B cell (primary cell): ENCODE results near the gene CR2. TPM values are rescaled to one million over a fixed set of nuclear protein-coding genes. Genes with fewer than 3 reads are reported as not detected.

Experiments
- ATAC-seq: fragments of 200-7000 bp; cut with Tn5 transposase; one replicate; pipeline ENCODE4 v1.10.0; 2021; ENCODE audit warnings: low read depth, mild to moderate bottlenecking, moderate number of reproducible peaks, moderate library complexity
- CTCF ChIA-PET: fragments of 350-600 bp; sonication (Branson Sonifier 250); formaldehyde crosslinking; loops from one replicate; lab custom pipeline; 2021; ENCODE audit warnings: antibody characterized with exemption, inconsistent platforms; lab: Charles Lee
- POLR2A ChIA-PET: fragments of 350-600 bp; sonication (Branson Sonifier 250); formaldehyde crosslinking; loops from one replicate; lab custom pipeline; 2021; ENCODE audit warnings: antibody characterized with exemption; lab: Charles Lee
- DNase-seq: peaks from one replicate; pipeline ENCODE4 v3.0.0; 2013
- H2AFZ ChIP-seq: 2 replicates; pipeline ENCODE4 v1.6.1; 2012; ENCODE audit warnings: mild to moderate bottlenecking, low read depth, low read length; ENCODE audit not compliant: insufficient read depth, poor library complexity, severe bottlenecking
- H3K27ac ChIP-seq, 2 donors: 1 replicate in 1 of 2; 2 replicates in 1 of 2; pipeline ENCODE4 v1.5.1; 2012 to 2013; ENCODE audit warnings: low read length in 2 of 2, mild to moderate bottlenecking in 2 of 2, moderate library complexity in 1 of 2
- H3K27me3 ChIP-seq, 4 experiments: fragments of 200-600 bp in 1 of 4; sonication (generic) in 1 of 4; replicated peaks in 1 of 4; 1 replicate in 2 of 4; 2 replicates in 2 of 4; pipeline versions ENCODE4 v1.6.1 to v1.7.0; 2013 to 2016; ENCODE audit warnings: low read length in 3 of 4, mild to moderate bottlenecking in 2 of 4, mixed read lengths in 1 of 4, moderate library complexity in 1 of 4; ENCODE audit not compliant: insufficient read depth in 4 of 4, control insufficient read depth in 3 of 4; ENCODE audit errors: control extremely low read depth in 1 of 4
- H3K36me3 ChIP-seq, 2 experiments: replicated peaks in 1 of 2; 1 replicate in 1 of 2; 2 replicates in 1 of 2; pipeline versions ENCODE4 v1.6.1 to v1.7.1; 2013; ENCODE audit warnings: low read length in 1 of 2; ENCODE audit not compliant: insufficient read depth in 2 of 2, control insufficient read depth in 1 of 2; ENCODE audit errors: control extremely low read depth in 1 of 2, extremely low read depth in 1 of 2
- H3K4me1 ChIP-seq, 2 donors: fragments of 200-600 bp in 1 of 2; sonication (generic) in 1 of 2; 1 replicate in 1 of 2; 2 replicates in 1 of 2; pipeline versions ENCODE4 v1.5.1 to v1.6.1; 2013 to 2017; ENCODE audit warnings: low read length in 2 of 2; ENCODE audit not compliant: control insufficient read depth in 2 of 2, insufficient read depth in 2 of 2
- H3K4me2 ChIP-seq: replicated peaks from 2 replicates; pipeline ENCODE3; 2012; ENCODE audit warnings: mild to moderate bottlenecking, low read depth, low read length; ENCODE audit not compliant: poor library complexity, severe bottlenecking
- H3K4me3 ChIP-seq, 5 experiments: fragments of 200-600 bp in 1 of 5; sonication (generic) in 1 of 5; 1 replicate in 3 of 5; 2 replicates in 2 of 5; pipeline versions ENCODE4 v1.5.1 to v1.7.0; 2011 to 2016; ENCODE audit warnings: low read length in 4 of 5, mild to moderate bottlenecking in 4 of 5, low read depth in 2 of 5, control low read depth in 1 of 5, moderate library complexity in 1 of 5; ENCODE audit not compliant: insufficient read depth in 1 of 5; ENCODE audit errors: control extremely low read depth in 1 of 5, extremely low read depth in 1 of 5
- H3K79me2 ChIP-seq: fragments of 200-600 bp; sonication (generic); one replicate; pipeline ENCODE4 v1.6.0; 2016; ENCODE audit warnings: low read length; ENCODE audit not compliant: control insufficient read depth, insufficient read depth
- H3K9ac ChIP-seq: fragments of 200-600 bp; sonication (generic); 2 replicates; pipeline ENCODE4 v1.6.1; 2017; ENCODE audit warnings: mild to moderate bottlenecking, low read length, moderate library complexity
- H3K9me3 ChIP-seq, 3 donors: one replicate each; pipeline versions ENCODE4 v1.6.1 to v1.7.1; 2013; ENCODE audit warnings: low read length in 2 of 3; ENCODE audit not compliant: control insufficient read depth in 2 of 3, insufficient read depth in 1 of 3; ENCODE audit errors: control extremely low read depth in 1 of 3
- H4K20me1 ChIP-seq: 2 replicates; pipeline ENCODE4 v1.6.0; 2012; ENCODE audit warnings: mild to moderate bottlenecking, low read length; ENCODE audit not compliant: insufficient read depth, control insufficient read depth, poor library complexity, severe bottlenecking
- H3K27ac Mint-ChIP-seq: one replicate; pipeline ENCODE4 v1.8.0; 2021; ENCODE audit warnings: mixed read lengths
- H3K27me3 Mint-ChIP-seq: one replicate; pipeline ENCODE4 v1.8.0; 2021; ENCODE audit warnings: mixed read lengths
- H3K4me1 Mint-ChIP-seq: one replicate; pipeline ENCODE4 v1.8.0; 2021; ENCODE audit warnings: mixed read lengths
- H3K4me3 Mint-ChIP-seq: one replicate; pipeline ENCODE4 v1.8.0; 2021; ENCODE audit warnings: mixed read lengths
- H3K9me3 Mint-ChIP-seq: one replicate; pipeline ENCODE4 v1.8.0; 2022; ENCODE audit warnings: mixed read lengths; ENCODE audit not compliant: insufficient read depth
- CTCF ChIP-seq: fragments of 200-600 bp; IDR thresholded peaks from one replicate; pipeline ENCODE4 v1.8.0; 2022; ENCODE audit warnings: antibody characterized with exemption, mild to moderate bottlenecking
- EZH2 ChIP-seq: IDR thresholded peaks from 2 replicates; pipeline ENCODE4 v1.6.1; 2012; ENCODE audit warnings: borderline replicate concordance, low read depth, mild to moderate bottlenecking, moderate library complexity, low read length; ENCODE audit not compliant: insufficient read depth, poor library complexity, severe bottlenecking
- WGBS: methylation state at CpG from one replicate; pipeline ENCODE4 v1.1.5; 2013; ENCODE audit warnings: missing lambda C conversion rate; ENCODE audit not compliant: insufficient coverage; 5-methylcytosine and 5-hydroxymethylcytosine counted together
- intact Hi-C: fragments of 100-400 bp; cut with micrococcal nuclease; formaldehyde crosslinking; loops from one replicate; pipeline ENCODE4 v1.10.0; 2022
- polyA plus RNA-seq: library from polyadenylated mRNA; depleted of rRNA; stranded (reverse); fragments of >200 nt; gene quantifications from 2 replicates; pipeline ENCODE4 v1.2.3, GENCODE V29; 2012
- total RNA-seq, 2 donors: library from RNA; stranded (reverse); fragments of 120-200 nt in 1 of 2; gene quantifications; 1 replicate in 1 of 2; 2 replicates in 1 of 2; pipeline versions ENCODE4 v1.2.3 to v1.2.4, GENCODE V29; 2013 to 2022

The CR2 gene
- total and polyA plus RNA-seq, 2 donors (not counting 1 experiment from before 2014, with no cell fraction given), result 26.0 to 30.5 TPM

GRCh38 chr1:207414606-207415108 is 39.5 kb upstream of the CR2 start:
- Histone ChIP-seq H3K9me3 (peaks cover 0 to 7% (median 3%) of the 10 kb centered on the region in 3 donors), H3K4me3 (peak overlapping the region in 4 of 5 experiments; percentile 28 to 39 (median 34)), H3K27me3 (no peaks in the 10 kb centered on the region), H3K36me3 (no peaks in the 10 kb centered on the region), H3K4me2 (peak overlapping the region; percentile 66), H4K20me1 (no peaks in the 10 kb centered on the region), H3K9ac (peak overlapping the region; percentile 23), H3K4me1 (peaks cover 80 to 83% of the 10 kb centered on the region in 2 donors), H2AFZ (no peak overlapping the region), H3K27ac (peak overlapping the region; percentile 67 to 93), H3K79me2 (peaks cover 12% of the 10 kb centered on the region)
- POLR2A ChIA-PET, result interaction anchor here (1.0 kb wide), 1 partner anchor 81 kb away, joined by 3 read pairs; the partner anchor contains the start of gene CR1
- intact Hi-C loops, result loop anchor here (1.0 to 5.0 kb wide), 6 partner anchors 8 to 93 kb away; partner anchors contain the start of genes CD55 and CR2
- TF ChIP-seq EZH2 (no peak), CTCF (no peak)
- no peaks in the 10 kb centered on the region for H3K9me3 Mint-ChIP-seq
- peak; percentile 84 for DNase-seq
- no peaks in the 10 kb centered on the region for H3K27me3 Mint-ChIP-seq
- ATAC-seq, result peak; percentile 90
- H3K27ac Mint-ChIP-seq, result peak overlapping the region; percentile 80
- WGBS, result 0% methylated on average over 2 of the region's 4 CpGs
- peak overlapping the region; percentile 75 for H3K4me3 Mint-ChIP-seq
- peaks cover 77% of the 10 kb centered on the region for H3K4me1 Mint-ChIP-seq
- CTCF ChIA-PET, result interaction anchor here (0.9 to 5.7 kb wide), 6 partner anchors 9 to 335 kb away, joined by 3 to 43 read pairs (median 11); partner anchors contain the start of genes CD55 and CR2

- 100% methylated on average over 1 of the region's 1 CpG for WGBS
- Mint-ChIP-seq H3K4me3 (no peak overlapping the region), H3K27me3 (no peaks in the 10 kb centered on the region), H3K9me3 (peaks cover 3% of the 10 kb centered on the region), H3K27ac (peak overlapping the region; percentile 16), H3K4me1 (peaks cover 64% of the 10 kb centered on the region)
- no peak overlapping the region for H3K27ac ChIP-seq
- TF ChIP-seq CTCF (no peak), EZH2 (no peak)
- peaks cover 0 to 13% (median 12%) of the 10 kb centered on the region in 3 donors for H3K9me3 ChIP-seq
- CTCF ChIA-PET, result interaction anchor here (2.2 to 5.7 kb wide), 4 partner anchors 12 to 82 kb away, joined by 6 to 31 read pairs (median 14); partner anchors contain the start of genes CR1 and CR2
- no peak overlapping the region for H3K9ac ChIP-seq
- intact Hi-C loops, result no loop called here
- H3K4me1 ChIP-seq, result peaks cover 68 to 74% of the 10 kb centered on the region in 2 donors
- DNase-seq (no peak), ATAC-seq (no peak)
- H3K36me3 ChIP-seq, result no peaks in the 10 kb centered on the region
- no peak overlapping the region for H2AFZ ChIP-seq
- H3K4me3 ChIP-seq, result no peak overlapping the region
- H4K20me1 ChIP-seq, result no peaks in the 10 kb centered on the region
- no peaks in the 10 kb centered on the region for H3K27me3 ChIP-seq
- H3K79me2 ChIP-seq, result peaks cover 3% of the 10 kb centered on the region
- POLR2A ChIA-PET, result interaction anchor here (0.7 kb wide), 1 partner anchor 78 kb away, joined by 6 read pairs; no protein-coding TSS in a partner anchor
- H3K4me2 ChIP-seq, result no peak overlapping the region
Observed at GRCh38 chr1:207417076-207417475, 37.1 kb upstream of the CR2 start.
